Subcutaneous abdominal adipose tissue (tissue), 5 donors: ENCODE results near the gene HMOX1.
"Not testable (repeated sequence)": the region's sequence is repeated elsewhere in the genome, so short reads cannot be mapped to it uniquely, and the experiment has no call there.

Experiments
- H3K27ac ChIP-seq: one replicate; pipeline ENCODE4 v1.7.0; 2013; ENCODE audit warnings: low read depth, mild to moderate bottlenecking, inconsistent platforms, low read length, moderate library complexity
- H3K27me3 ChIP-seq, 5 donors: one replicate each; pipeline ENCODE4 v1.7.0; 2013; ENCODE audit warnings: low read length in 5 of 5, inconsistent platforms in 1 of 5; ENCODE audit not compliant: control insufficient read depth in 5 of 5, insufficient read depth in 4 of 5
- H3K36me3 ChIP-seq, 5 donors: one replicate each; pipeline ENCODE4 v1.7.0; 2013; ENCODE audit warnings: low read length in 5 of 5; ENCODE audit not compliant: control insufficient read depth in 5 of 5, insufficient read depth in 5 of 5
- H3K4me1 ChIP-seq, 5 donors: one replicate each; pipeline ENCODE4 v1.7.0; 2013; ENCODE audit warnings: low read length in 5 of 5, mild to moderate bottlenecking in 3 of 5, moderate library complexity in 1 of 5; ENCODE audit not compliant: control insufficient read depth in 5 of 5, insufficient read depth in 5 of 5
- H3K4me3 ChIP-seq, 5 donors: one replicate each; pipeline ENCODE4 v1.7.0; 2013; ENCODE audit warnings: low read length in 5 of 5, low read depth in 1 of 5
- H3K9ac ChIP-seq, 5 donors: one replicate each; pipeline ENCODE4 v1.7.0; 2013; ENCODE audit warnings: low read length in 5 of 5, mild to moderate bottlenecking in 4 of 5, moderate library complexity in 3 of 5
- H3K9me3 ChIP-seq, 5 donors: one replicate each; pipeline ENCODE4 v1.7.0; 2013; ENCODE audit warnings: low read length in 5 of 5; ENCODE audit not compliant: control insufficient read depth in 5 of 5
- donor health status: healthy.
- donor health status: healthy.
- donor health status: healthy.
- donor health status: healthy.
- donor health status: healthy.

HMOX1 gene

GRCh38 chr22:35438673-35439364 is 57.9 kb downstream of the HMOX1 start:
- H3K36me3 ChIP-seq, H3K9ac ChIP-seq, H3K27ac ChIP-seq, H3K4me1 ChIP-seq, H3K4me3 ChIP-seq, H3K9me3 ChIP-seq, H3K27me3 ChIP-seq: not testable (repeated sequence)

GRCh38 chr22:35439365-35439717 is 58.4 kb downstream of the HMOX1 start:
- H3K9ac ChIP-seq, result no peak overlapping the region
- no peaks in the 10 kb centered on the region for H3K27me3 ChIP-seq
- peaks cover 0 to 1% (median 0%) of the 10 kb centered on the region in 5 donors for H3K9me3 ChIP-seq
- H3K36me3 ChIP-seq, result no peaks in the 10 kb centered on the region
- no peak overlapping the region for H3K4me3 ChIP-seq
- H3K4me1 ChIP-seq, result peaks cover 0 to 4% (median 0%) of the 10 kb centered on the region in 5 donors
- no peak overlapping the region for H3K27ac ChIP-seq

DNA sequence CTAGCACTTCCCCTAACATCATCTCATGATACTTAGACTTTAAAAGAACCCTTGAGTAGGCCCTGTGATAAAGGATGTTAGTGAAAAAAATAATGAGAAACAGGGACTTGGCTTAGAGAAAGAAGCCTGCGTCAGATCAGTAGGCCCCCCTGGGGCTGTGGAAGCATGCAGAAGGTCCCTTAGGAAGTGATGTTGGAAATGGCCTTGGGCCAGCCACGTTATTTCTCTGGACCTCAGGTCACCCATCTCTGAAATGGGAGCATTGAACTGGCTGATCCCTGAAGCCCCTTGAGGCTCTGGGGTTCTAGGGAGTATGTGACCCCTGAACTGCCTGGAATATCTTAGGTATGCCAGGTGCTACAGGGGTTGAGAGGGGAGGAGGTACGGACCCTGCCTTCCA is 59.2 kb downstream of the HMOX1 start:
- no peaks in the 10 kb centered on the region for H3K9me3 ChIP-seq
- H3K27ac ChIP-seq, result no peak overlapping the region
- H3K4me1 ChIP-seq, result peaks cover 0 to 4% (median 0%) of the 10 kb centered on the region in 5 donors
- H3K27me3 ChIP-seq, result no peaks in the 10 kb centered on the region
- H3K9ac ChIP-seq, result no peak overlapping the region
- H3K4me3 ChIP-seq, result no peak overlapping the region
- H3K36me3 ChIP-seq, result no peaks in the 10 kb centered on the region

GRCh38 chr22:35441489-35442100 is 60.7 kb downstream of the HMOX1 start:
- H3K4me1 ChIP-seq, result peaks cover 0 to 4% (median 0%) of the 10 kb centered on the region in 5 donors
- no peaks in the 10 kb centered on the region for H3K27me3 ChIP-seq
- no peak overlapping the region for H3K4me3 ChIP-seq
- no peak overlapping the region for H3K9ac ChIP-seq
- no peak overlapping the region for H3K27ac ChIP-seq
- H3K36me3 ChIP-seq, result no peaks in the 10 kb centered on the region
- no peaks in the 10 kb centered on the region for H3K9me3 ChIP-seq

GRCh38 chr22:35442471-35442870 is 61.6 kb downstream of the HMOX1 start:
- Histone ChIP-seq H3K27ac (no peak overlapping the region), H3K9me3 (no peaks in the 10 kb centered on the region)

DNA sequence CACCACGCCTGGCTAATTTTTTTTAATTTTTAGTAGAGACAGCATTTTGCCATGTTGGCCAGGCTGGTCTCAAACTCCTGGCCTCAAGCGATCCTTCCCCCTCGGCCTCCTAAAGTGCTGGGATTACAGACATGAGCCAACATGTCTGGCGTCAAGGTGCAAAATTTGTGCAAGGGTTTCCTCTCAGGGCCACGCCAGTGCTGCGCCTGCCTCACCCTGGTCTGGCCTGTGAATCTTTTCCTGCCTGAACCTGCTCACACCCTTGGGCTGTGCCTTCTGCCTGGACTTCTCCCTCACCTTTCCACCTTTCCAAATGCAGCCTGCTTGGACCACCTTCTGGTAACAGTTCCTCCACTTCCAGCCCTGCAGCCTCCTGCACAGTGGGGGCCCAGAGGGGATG is 62.4 kb downstream of the HMOX1 start:
- no peaks in the 10 kb centered on the region for H3K27me3 ChIP-seq
- H3K9me3 ChIP-seq, result no peaks in the 10 kb centered on the region

More at GRCh38 chr22:35442471-35442870, 61.6 kb downstream of the HMOX1 start:
- Histone ChIP-seq H3K4me1 (peaks cover 0 to 4% (median 0%) of the 10 kb centered on the region in 5 donors), H3K36me3 (peaks cover 0 to 3% (median 0%) of the 10 kb centered on the region in 5 donors), H3K4me3 (no peak overlapping the region), H3K9ac (no peak overlapping the region), H3K27me3 (no peaks in the 10 kb centered on the region)

More for the DNA sequence above, 62.4 kb downstream of the HMOX1 start:
- no peak overlapping the region for H3K4me3 ChIP-seq
- peaks cover 0 to 9% (median 0%) of the 10 kb centered on the region in 5 donors for H3K4me1 ChIP-seq
- H3K9ac ChIP-seq, result no peak overlapping the region
- H3K36me3 ChIP-seq, result peaks cover 0 to 3% (median 0%) of the 10 kb centered on the region in 5 donors
- no peak overlapping the region for H3K27ac ChIP-seq
